Activated CD4-positive, alpha-beta T cell treated with anti-CD3 and anti-CD28 coated beads, Interleukin-2, amount 10 ng/mL, durations not matched to agents 7 days and 5 days (primary cell): Measurements from ENCODE around the gene NRAS. TPM values are rescaled to one million over a fixed set of nuclear protein-coding genes. Genes with fewer than 3 reads are reported as not detected.
"Not testable (repeated sequence)": the region's sequence is repeated elsewhere in the genome, so short reads cannot be mapped to it uniquely, and the experiment has no call there.

Experiments used
- CTCF ChIA-PET: fragments of 350-600 bp; sonication (Branson Sonifier 250); formaldehyde crosslinking; loops from one replicate; lab custom pipeline; 2021; ENCODE audit warnings: antibody characterized with exemption; lab: Charles Lee
- POLR2A ChIA-PET: fragments of 350-600 bp; sonication (Branson Sonifier 250); formaldehyde crosslinking; loops from one replicate; lab custom pipeline; 2021; ENCODE audit warnings: antibody characterized with exemption; lab: Charles Lee
- DNase-seq: peaks from one replicate; pipeline ENCODE4 v3.0.0-alpha.2; 2020
- H3K27ac Mint-ChIP-seq: one replicate; pipeline ENCODE4 v1.8.0; 2021; ENCODE audit warnings: mild to moderate bottlenecking, moderate library complexity, mixed read lengths
- H3K27me3 Mint-ChIP-seq: one replicate; pipeline ENCODE4 v1.8.0; 2021; ENCODE audit warnings: mixed read lengths
- H3K36me3 Mint-ChIP-seq: one replicate; pipeline ENCODE4 v1.8.0; 2021; ENCODE audit warnings: low read depth, mixed read lengths
- H3K4me1 Mint-ChIP-seq: one replicate; pipeline ENCODE4 v1.8.0; 2021; ENCODE audit warnings: mixed read lengths
- H3K4me3 Mint-ChIP-seq: one replicate; pipeline ENCODE4 v1.8.0; 2021; ENCODE audit warnings: mild to moderate bottlenecking, moderate library complexity, mixed read lengths
- H3K9me3 Mint-ChIP-seq: one replicate; pipeline ENCODE4 v1.8.0; 2021; ENCODE audit warnings: mixed read lengths
- total RNA-seq, 2 experiments: library from RNA; stranded (reverse); gene quantifications; one replicate each; pipeline ENCODE4 v1.2.3, GENCODE V29; 2021

NRAS gene
- 10 to 100 TPM; 45.4 to 52.4 TPM for total RNA-seq

- H3K9me3 Mint-ChIP-seq: no peaks in the 10 kb centered on the region
- ChIA-PET CTCF (interaction anchor here (0.9 to 2.4 kb wide), 8 partner anchors 10 to 741 kb away, joined by 3 to 7 read pairs (median 3); no protein-coding TSS in a partner anchor), POLR2A (no interaction called here)
- peak; percentile 96 for DNase-seq
- peaks cover 19% of the 10 kb centered on the region for H3K4me1 Mint-ChIP-seq
- H3K27ac Mint-ChIP-seq: peak within 1 kb of the TSS; percentile 96
- peaks cover 67% of the 10 kb centered on the region for H3K36me3 Mint-ChIP-seq
- H3K27me3 Mint-ChIP-seq: no peaks in the 10 kb centered on the region
- peak within 1 kb of the TSS; percentile 92 for H3K4me3 Mint-ChIP-seq
Observed at GRCh38 chr1:114716304-114717170, at the start of gene NRAS. TSS of gene NRAS (minus strand) at chr1:114716771. CDS start at chr1:114716160, 611 bp downstream.

GRCh38 chr1:114764689-114765088 lies 48.1 kb upstream of the NRAS start:
- no peak for DNase-seq
- Mint-ChIP-seq H3K4me3 (no peak overlapping the region), H3K36me3 (peaks cover 7% of the 10 kb centered on the region), H3K27me3 (no peaks in the 10 kb centered on the region), H3K27ac (no peak overlapping the region), H3K9me3 (peaks cover 8% of the 10 kb centered on the region), H3K4me1 (no peaks in the 10 kb centered on the region)
- ChIA-PET POLR2A (no interaction called here), CTCF (no interaction called here)

GRCh38 chr1:114758256-114758832 lies 41.8 kb upstream of the NRAS start:
- Mint-ChIP-seq H3K9me3 (peaks cover 10% of the 10 kb centered on the region), H3K4me3 (peak overlapping the region; percentile 99), H3K27me3 (no peaks in the 10 kb centered on the region), H3K4me1 (peaks cover 47% of the 10 kb centered on the region), H3K27ac (peak overlapping the region; percentile 100), H3K36me3 (peaks cover 27% of the 10 kb centered on the region)
- CTCF ChIA-PET: interaction anchor here (1.1 to 1.8 kb wide), 3 partner anchors 8 to 22 kb away, joined by 3 to 4 read pairs (median 3); partner anchors contain the start of gene SIKE1
- POLR2A ChIA-PET: no interaction called here
- DNase-seq: no peak

- CTCF ChIA-PET: interaction anchor here (0.6 to 1.8 kb wide), 5 partner anchors 20 to 1829 kb away, joined by 3 to 4 read pairs (median 3); partner anchors contain the start of genes NRAS and SIKE1
- peak; percentile 97 for DNase-seq
- Mint-ChIP-seq H3K27me3 (no peaks in the 10 kb centered on the region), H3K4me1 (peaks cover 52% of the 10 kb centered on the region), H3K27ac (peak within 1 kb of the TSS; percentile 100), H3K9me3 (peaks cover 6% of the 10 kb centered on the region), H3K4me3 (peak within 1 kb of the TSS; percentile 99), H3K36me3 (peaks cover 27% of the 10 kb centered on the region)
- POLR2A ChIA-PET: no interaction called here
Observed at GRCh38 chr1:114757455-114758255, 41.1 kb upstream of the NRAS start, which contains the start of gene CSDE1. TSS of gene CSDE1 (minus strand) at chr1:114757984. CDS start at chr1:114739890, 18,094 bp downstream.

- Mint-ChIP-seq H3K9me3 (peaks cover 6% of the 10 kb centered on the region), H3K27me3 (no peaks in the 10 kb centered on the region), H3K36me3 (peaks cover 28% of the 10 kb centered on the region), H3K27ac (peak overlapping the region; percentile 100), H3K4me3 (peak overlapping the region; percentile 99), H3K4me1 (peaks cover 59% of the 10 kb centered on the region)
- ChIA-PET CTCF (interaction anchor here (0.8 to 1.4 kb wide), 3 partner anchors 12 to 40 kb away, joined by 3 to 4 read pairs (median 3); partner anchors contain the start of gene NRAS), POLR2A (no interaction called here)
- DNase-seq: no peak
Observed at GRCh38 chr1:114756949-114757454, 40.4 kb upstream of the NRAS start.

GRCh38 chr1:114756009-114756892 lies 39.7 kb upstream of the NRAS start:
- H3K27ac Mint-ChIP-seq: peak overlapping the region; percentile 100
- peaks cover 66% of the 10 kb centered on the region for H3K4me1 Mint-ChIP-seq
- H3K27me3 Mint-ChIP-seq: no peaks in the 10 kb centered on the region
- CTCF ChIA-PET: interaction anchor here (0.8 to 1.4 kb wide), 3 partner anchors 11 to 40 kb away, joined by 3 read pairs; partner anchors contain the start of gene NRAS
- peak overlapping the region; percentile 99 for H3K4me3 Mint-ChIP-seq
- POLR2A ChIA-PET: no interaction called here
- no peak for DNase-seq
- H3K36me3 Mint-ChIP-seq: peaks cover 28% of the 10 kb centered on the region
- H3K9me3 Mint-ChIP-seq: peaks cover 6% of the 10 kb centered on the region

GRCh38 chr1:114755006-114755931 lies 38.7 kb upstream of the NRAS start:
- Mint-ChIP-seq H3K4me1 (peaks cover 75% of the 10 kb centered on the region), H3K27ac (peak overlapping the region; percentile 100), H3K36me3 (peaks cover 32% of the 10 kb centered on the region), H3K27me3 (no peaks in the 10 kb centered on the region), H3K9me3 (peaks cover 6% of the 10 kb centered on the region), H3K4me3 (peak overlapping the region; percentile 99)
- ChIA-PET POLR2A (no interaction called here), CTCF (interaction anchor here (1.0 kb wide), 1 partner anchor 18 kb away, joined by 3 read pairs; no protein-coding TSS in a partner anchor)
- no peak for DNase-seq

- Mint-ChIP-seq H3K4me3 (peak overlapping the region; percentile 99), H3K27ac (peak overlapping the region; percentile 58), H3K36me3 (peaks cover 42% of the 10 kb centered on the region), H3K4me1 (peaks cover 83% of the 10 kb centered on the region)
- H3K27me3 Mint-ChIP-seq, CTCF ChIA-PET, POLR2A ChIA-PET, DNase-seq, H3K9me3 Mint-ChIP-seq: not testable (repeated sequence)
Observed at GRCh38 chr1:114753702-114754101, 37.1 kb upstream of the NRAS start.

- Mint-ChIP-seq H3K4me3 (no peak overlapping the region), H3K27me3 (no peaks in the 10 kb centered on the region), H3K4me1 (peaks cover 83% of the 10 kb centered on the region), H3K9me3 (no peaks in the 10 kb centered on the region), H3K27ac (no peak overlapping the region), H3K36me3 (peaks cover 45% of the 10 kb centered on the region)
- CTCF ChIA-PET: interaction anchor here (0.8 kb wide), 1 partner anchor 10 kb away, joined by 3 read pairs; no protein-coding TSS in a partner anchor
- POLR2A ChIA-PET: no interaction called here
- DNase-seq: no peak
Observed at GRCh38 chr1:114753143-114753542, 36.6 kb upstream of the NRAS start.

- peak overlapping the region; percentile 9 for H3K27ac Mint-ChIP-seq
- no peak overlapping the region for H3K4me3 Mint-ChIP-seq
- CTCF ChIA-PET: interaction anchor here (1.3 to 1.9 kb wide), 2 partner anchors 9 to 27 kb away, joined by 3 to 4 read pairs; no protein-coding TSS in a partner anchor
Observed at GRCh38 chr1:114750780-114751179, 34.2 kb upstream of the NRAS start.

More at GRCh38 chr1:114750780-114751179, 34.2 kb upstream of the NRAS start:
- Mint-ChIP-seq H3K36me3 (peaks cover 49% of the 10 kb centered on the region), H3K4me1 (peaks cover 85% of the 10 kb centered on the region), H3K27me3 (no peaks in the 10 kb centered on the region), H3K9me3 (no peaks in the 10 kb centered on the region)
- POLR2A ChIA-PET: no interaction called here
- no peak for DNase-seq
